Nephron progenitor cell (in vitro differentiated cells): Measurements from ENCODE around the gene PEDS1.

Experiments
- DNase-seq: peaks from one replicate; pipeline ENCODE4 v3.0.0; 2021
- H3K27ac Mint-ChIP-seq: 2 replicates; pipeline ENCODE4 v1.8.0; 2021; ENCODE audit warnings: mild to moderate bottlenecking, moderate library complexity, mixed read lengths
- H3K27me3 Mint-ChIP-seq: 2 replicates; pipeline ENCODE4 v1.8.0; 2021; ENCODE audit warnings: mild to moderate bottlenecking, low read depth, mixed read lengths; ENCODE audit not compliant: poor library complexity
- H3K36me3 Mint-ChIP-seq: 2 replicates; pipeline ENCODE4 v1.8.0; 2021; ENCODE audit warnings: low read depth, mixed read lengths
- H3K4me1 Mint-ChIP-seq: 2 replicates; pipeline ENCODE4 v1.8.0; 2021; ENCODE audit warnings: mixed read lengths
- H3K4me3 Mint-ChIP-seq: 2 replicates; pipeline ENCODE4 v1.8.0; 2021; ENCODE audit warnings: mild to moderate bottlenecking, moderate library complexity, mixed read lengths
- H3K9me3 Mint-ChIP-seq: 2 replicates; pipeline ENCODE4 v1.8.0; 2021; ENCODE audit warnings: mild to moderate bottlenecking, moderate library complexity, mixed read lengths
- CTCF ChIP-seq: fragments of 200-600 bp; sonication (generic); IDR thresholded peaks from 2 replicates; pipeline ENCODE4 v1.5.0; 2021; ENCODE audit warnings: antibody characterized with exemption

The PEDS1 gene

GRCh38 chr20:50121858-50122271 is 31.7 kb downstream of the PEDS1 start:
- DNase-seq = no peak
- peaks cover 10% of the 10 kb centered on the region for H3K4me1 Mint-ChIP-seq
- peaks cover 38% of the 10 kb centered on the region for H3K36me3 Mint-ChIP-seq
- no peaks in the 10 kb centered on the region for H3K27me3 Mint-ChIP-seq
- no peaks in the 10 kb centered on the region for H3K9me3 Mint-ChIP-seq
- no peak for TF ChIP-seq CTCF
- H3K27ac Mint-ChIP-seq = no peak overlapping the region
- no peak overlapping the region for H3K4me3 Mint-ChIP-seq

GRCh38 chr20:50120935-50121693 is 32.4 kb downstream of the PEDS1 start:
- peak; percentile 56 for TF ChIP-seq CTCF
- Mint-ChIP-seq H3K36me3 (peaks cover 37% of the 10 kb centered on the region), H3K27ac (no peak overlapping the region), H3K4me1 (peaks cover 8% of the 10 kb centered on the region), H3K4me3 (no peak overlapping the region), H3K9me3 (no peaks in the 10 kb centered on the region), H3K27me3 (no peaks in the 10 kb centered on the region)
- peak; percentile 29 for DNase-seq

- TF ChIP-seq CTCF = no peak
- Mint-ChIP-seq H3K27ac (no peak overlapping the region), H3K4me3 (no peak overlapping the region), H3K36me3 (peaks cover 13% of the 10 kb centered on the region), H3K9me3 (no peaks in the 10 kb centered on the region), H3K4me1 (peaks cover 32% of the 10 kb centered on the region), H3K27me3 (no peaks in the 10 kb centered on the region)
- DNase-seq = no peak
These were observed 35.3 kb downstream of the PEDS1 start for GRCh38 chr20:50118203-50118602.

- H3K4me3 Mint-ChIP-seq = peak overlapping the region; percentile 95
- peaks cover 46% of the 10 kb centered on the region for H3K4me1 Mint-ChIP-seq
- no peaks in the 10 kb centered on the region for H3K9me3 Mint-ChIP-seq
- H3K27me3 Mint-ChIP-seq = no peaks in the 10 kb centered on the region
- H3K36me3 Mint-ChIP-seq = no peaks in the 10 kb centered on the region
- no peak for TF ChIP-seq CTCF
- no peak overlapping the region for H3K27ac Mint-ChIP-seq
- no peak for DNase-seq
These were observed 37.0 kb downstream of the PEDS1 start for GRCh38 chr20:50116368-50116999.

- H3K27me3 Mint-ChIP-seq = no peaks in the 10 kb centered on the region
These were observed 37.7 kb downstream of the PEDS1 start for GRCh38 chr20:50115591-50116367.

More at GRCh38 chr20:50115591-50116367, 37.7 kb downstream of the PEDS1 start:
- no peaks in the 10 kb centered on the region for H3K9me3 Mint-ChIP-seq
- peak overlapping the region; percentile 23 for H3K27ac Mint-ChIP-seq
- peak overlapping the region; percentile 95 for H3K4me3 Mint-ChIP-seq
- TF ChIP-seq CTCF = no peak
- H3K4me1 Mint-ChIP-seq = peaks cover 53% of the 10 kb centered on the region
- peak; percentile 87 for DNase-seq
- peaks cover 3% of the 10 kb centered on the region for H3K36me3 Mint-ChIP-seq
